Left lung (tissue), 10 donors: Measurements from ENCODE around the gene ARL16. TPM values are rescaled to one million over a fixed set of nuclear protein-coding genes. Genes with fewer than 3 reads are reported as not detected.
A peak's percentile ranks its signal among the peaks of the same experiment; 100 is the strongest.

Experiments
- ATAC-seq: fragments of 200-7000 bp; cut with Tn5 transposase; one replicate; pipeline ENCODE4 v1.9.1; 2020; ENCODE audit warnings: moderate library complexity
- DNase-seq, 4 donors: peaks; one replicate each; pipeline ENCODE4 v3.0.0-alpha.2; 2013 to 2020
- H3K27ac ChIP-seq, 2 donors: fragments of 200-600 bp; sonication (generic) in 1 of 2; one replicate each; pipeline versions ENCODE4 v1.5.0 to v1.8.0; 2020 to 2021
- H3K27me3 ChIP-seq, 2 donors: fragments of 200-600 bp; sonication (generic) in 1 of 2; one replicate each; pipeline versions ENCODE4 v1.5.0 to v1.8.0; 2020 to 2021
- H3K36me3 ChIP-seq, 2 donors: fragments of 200-600 bp; sonication (generic) in 1 of 2; one replicate each; pipeline versions ENCODE4 v1.5.0 to v1.8.0; 2020 to 2021
- H3K4me1 ChIP-seq, 2 donors: fragments of 200-600 bp; one replicate each; pipeline ENCODE4 v1.8.0; 2021
- H3K4me3 ChIP-seq, 2 donors: fragments of 200-600 bp; sonication (generic) in 1 of 2; one replicate each; pipeline versions ENCODE4 v1.5.0 to v1.8.0; 2020 to 2021; ENCODE audit warnings: mild to moderate bottlenecking in 1 of 2
- H3K9me3 ChIP-seq, 2 donors: fragments of 200-600 bp; sonication (generic) in 1 of 2; one replicate each; pipeline versions ENCODE4 v1.5.0 to v1.8.0; 2020 to 2021
- intact Hi-C, 2 donors: fragments of 100-400 bp; cut with DNase I; formaldehyde crosslinking; loops; one replicate each; pipeline versions ENCODE4 v1.11.2 to v1.14.2; 2022
- polyA plus RNA-seq, 6 donors: library from polyadenylated mRNA; unstranded; fragments of 120-200 nt; gene quantifications; one replicate each; pipeline ENCODE4 v1.2.1, GENCODE V29; 2013; ENCODE audit not compliant: insufficient read length in 6 of 6
- total RNA-seq, 2 donors: library from RNA; stranded (reverse); fragmentation: NEBNext Ultra II Directional; extraction: Animal tissue kit (Norgen Biotek cat#: 25700); gene quantifications; one replicate each; pipeline ENCODE4 v1.2.1, GENCODE V29; 2021
- TF ChIP-seq, protein P1 (sequence below), 2 donors: fragments of 200-600 bp; sonication (generic) in 1 of 2; IDR thresholded peaks; one replicate each; pipeline versions ENCODE4 v1.5.0 to v1.8.0; 2021; ENCODE audit warnings: antibody characterized with exemption in 2 of 2
- donor health status: DM: no; HTN: yes; CAD: no.
- donor health status: DM: no; HTN: no; CAD: no.

ARL16 gene
- total and polyA plus RNA-seq, 8 donors, result 22.5 to 48.1 (median 41.9) TPM

- no peak for ATAC-seq
- TF ChIP-seq, protein P1, sequence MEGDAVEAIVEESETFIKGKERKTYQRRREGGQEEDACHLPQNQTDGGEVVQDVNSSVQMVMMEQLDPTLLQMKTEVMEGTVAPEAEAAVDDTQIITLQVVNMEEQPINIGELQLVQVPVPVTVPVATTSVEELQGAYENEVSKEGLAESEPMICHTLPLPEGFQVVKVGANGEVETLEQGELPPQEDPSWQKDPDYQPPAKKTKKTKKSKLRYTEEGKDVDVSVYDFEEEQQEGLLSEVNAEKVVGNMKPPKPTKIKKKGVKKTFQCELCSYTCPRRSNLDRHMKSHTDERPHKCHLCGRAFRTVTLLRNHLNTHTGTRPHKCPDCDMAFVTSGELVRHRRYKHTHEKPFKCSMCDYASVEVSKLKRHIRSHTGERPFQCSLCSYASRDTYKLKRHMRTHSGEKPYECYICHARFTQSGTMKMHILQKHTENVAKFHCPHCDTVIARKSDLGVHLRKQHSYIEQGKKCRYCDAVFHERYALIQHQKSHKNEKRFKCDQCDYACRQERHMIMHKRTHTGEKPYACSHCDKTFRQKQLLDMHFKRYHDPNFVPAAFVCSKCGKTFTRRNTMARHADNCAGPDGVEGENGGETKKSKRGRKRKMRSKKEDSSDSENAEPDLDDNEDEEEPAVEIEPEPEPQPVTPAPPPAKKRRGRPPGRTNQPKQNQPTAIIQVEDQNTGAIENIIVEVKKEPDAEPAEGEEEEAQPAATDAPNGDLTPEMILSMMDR (IDR thresholded peaks at IDR 0.05), result no peak
- no peak overlapping the region for H3K4me3 ChIP-seq
- H3K4me1 ChIP-seq, result peaks cover 0 to 6% of the 10 kb centered on the region in 2 donors
- no peaks in the 10 kb centered on the region for H3K36me3 ChIP-seq
- H3K27ac ChIP-seq, result no peak overlapping the region
- H3K27me3 ChIP-seq, result peaks cover 0 to 15% of the 10 kb centered on the region in 2 donors
- no peaks in the 10 kb centered on the region for H3K9me3 ChIP-seq
- intact Hi-C loops, result no loop called here
- no peak for DNase-seq
Measured at GRCh38 chr17:81656835-81657234, 26.8 kb downstream of the ARL16 start.

GRCh38 chr17:81656118-81656743 lies 27.4 kb downstream of the ARL16 start, which contains the start of gene PDE6G:
PDE6G (minus strand) TSS chr17:81656542; CDS start chr17:81653305, 3,237 bp downstream.
- H3K4me1 ChIP-seq, result peaks cover 0 to 6% of the 10 kb centered on the region in 2 donors
- intact Hi-C loops, result no loop called here
- H3K9me3 ChIP-seq, result no peaks in the 10 kb centered on the region
- TF ChIP-seq, protein P1 (IDR thresholded peaks at IDR 0.05), result no peak
- no peak within 1 kb of the TSS for H3K27ac ChIP-seq
- no peak for DNase-seq
- peaks cover 0 to 21% of the 10 kb centered on the region in 2 donors for H3K27me3 ChIP-seq
- no peaks in the 10 kb centered on the region for H3K36me3 ChIP-seq
- no peak within 1 kb of the TSS for H3K4me3 ChIP-seq
- no peak for ATAC-seq

DNA sequence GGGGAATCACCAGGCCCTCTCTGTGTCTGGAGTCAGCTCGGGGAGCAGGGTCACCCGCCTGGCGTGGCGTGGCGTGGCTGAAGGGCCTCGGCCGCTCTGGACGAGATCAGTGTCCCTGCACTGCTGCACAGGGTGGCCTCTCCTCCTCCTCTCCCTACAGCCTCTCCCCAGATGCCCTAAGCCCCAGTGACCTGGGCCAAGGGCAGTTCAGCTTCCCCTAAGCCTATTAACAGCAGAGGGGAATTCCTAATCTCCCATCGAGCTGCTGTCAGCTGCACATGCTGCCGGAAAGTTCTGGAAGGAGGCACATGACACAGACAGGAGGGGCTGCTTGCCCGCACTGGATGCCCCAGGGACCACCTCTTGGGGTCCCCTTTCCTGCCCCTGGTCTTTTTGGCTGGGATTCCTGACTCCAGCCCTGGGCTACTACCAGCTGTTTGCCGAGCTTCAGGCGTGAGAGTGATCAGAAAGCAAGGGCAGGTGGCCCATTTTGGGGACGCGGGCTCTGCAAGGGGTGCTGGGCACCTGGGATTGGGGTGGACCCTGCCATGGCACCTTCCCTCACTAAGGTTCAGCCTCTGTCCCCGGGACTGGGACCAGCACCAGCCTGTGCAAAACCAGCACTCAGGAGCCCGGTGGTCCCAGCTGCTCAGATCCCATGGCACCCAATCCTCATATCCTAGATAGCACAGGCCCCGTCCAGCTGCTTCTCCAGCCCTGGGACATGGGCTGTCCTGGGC lies 28.0 kb downstream of the ARL16 start:
- peaks cover 0 to 28% of the 10 kb centered on the region in 2 donors for H3K27me3 ChIP-seq
- no peak for ATAC-seq
- H3K4me3 ChIP-seq, result no peak overlapping the region
- no peaks in the 10 kb centered on the region for H3K36me3 ChIP-seq
- H3K9me3 ChIP-seq, result no peaks in the 10 kb centered on the region
- intact Hi-C loops, result no loop called here
- DNase-seq, result no peak
- peaks cover 0 to 6% of the 10 kb centered on the region in 2 donors for H3K4me1 ChIP-seq
- TF ChIP-seq, protein P1 (IDR thresholded peaks at IDR 0.05), result no peak
- no peak overlapping the region for H3K27ac ChIP-seq

GRCh38 chr17:81652906-81653771 lies 30.5 kb downstream of the ARL16 start:
- ATAC-seq (peak; percentile 19), DNase-seq (peak in 1 of 4 donors; percentile 74)
- Histone ChIP-seq H3K9me3 (no peaks in the 10 kb centered on the region), H3K27ac (no peak overlapping the region), H3K4me1 (peaks cover 0 to 6% of the 10 kb centered on the region in 2 donors), H3K27me3 (peaks cover 22 to 52% of the 10 kb centered on the region in 2 donors), H3K36me3 (no peaks in the 10 kb centered on the region), H3K4me3 (peak overlapping the region in 1 of 2 donors; percentile 26)
- intact Hi-C loops, result no loop called here
- TF ChIP-seq, protein P1 (IDR thresholded peaks at IDR 0.05), result no peak
